ENCODE data around the gene IL3RA.
"Not testable (repeated sequence)": the region's sequence is repeated elsewhere in the genome, so short reads cannot be mapped to it uniquely, and the experiment has no call there.

- TF ChIP-seq CTCF (IDR thresholded peaks at IDR 0.05; ENCODE audit: control extremely low read depth in 1 of 3, insufficient read depth in 1 of 3, low read depth in 1 of 3, low read length in 3 of 3); JUND (IDR thresholded peaks at IDR 0.05; ENCODE audit: low read length); RAD21 (IDR thresholded peaks at IDR 0.05 in 1 of 2, conservative IDR thresholded peaks at IDR 0.05 in 1 of 2; ENCODE audit: low read depth in 2 of 2, low read length in 2 of 2); SIN3A (conservative IDR thresholded peaks at IDR 0.05 in 1 of 2, IDR thresholded peaks at IDR 0.05 in 1 of 2; ENCODE audit: low read depth in 1 of 2, low read length in 2 of 2); POLR2AphosphoS5 (IDR thresholded peaks at IDR 0.05; ENCODE audit: low read depth, low read length); RNF2 (IDR thresholded peaks at IDR 0.05; ENCODE audit: borderline replicate concordance, low read depth, low read length, missing control alignments, poor library complexity, severe bottlenecking); RBBP5 (IDR thresholded peaks at IDR 0.05; ENCODE audit: borderline replicate concordance, low read depth, low read length); MAFK (IDR thresholded peaks at IDR 0.05; ENCODE audit: low read depth, low read length); HDAC2 (IDR thresholded peaks at IDR 0.05; ENCODE audit: borderline replicate concordance in 1 of 2, low read depth in 2 of 2, low read length in 2 of 2); EP300 (IDR thresholded peaks at IDR 0.05; ENCODE audit: borderline replicate concordance in 1 of 2, low read depth in 2 of 2, low read length in 2 of 2): not testable (repeated sequence)
These were observed 69.2 kb downstream of the IL3RA start for GRCh38 chrX:1405769-1406168.

Data from H1 (cell line).